ENCODE data around the gene ATP2B2.

ATP2B2 gene

DNA sequence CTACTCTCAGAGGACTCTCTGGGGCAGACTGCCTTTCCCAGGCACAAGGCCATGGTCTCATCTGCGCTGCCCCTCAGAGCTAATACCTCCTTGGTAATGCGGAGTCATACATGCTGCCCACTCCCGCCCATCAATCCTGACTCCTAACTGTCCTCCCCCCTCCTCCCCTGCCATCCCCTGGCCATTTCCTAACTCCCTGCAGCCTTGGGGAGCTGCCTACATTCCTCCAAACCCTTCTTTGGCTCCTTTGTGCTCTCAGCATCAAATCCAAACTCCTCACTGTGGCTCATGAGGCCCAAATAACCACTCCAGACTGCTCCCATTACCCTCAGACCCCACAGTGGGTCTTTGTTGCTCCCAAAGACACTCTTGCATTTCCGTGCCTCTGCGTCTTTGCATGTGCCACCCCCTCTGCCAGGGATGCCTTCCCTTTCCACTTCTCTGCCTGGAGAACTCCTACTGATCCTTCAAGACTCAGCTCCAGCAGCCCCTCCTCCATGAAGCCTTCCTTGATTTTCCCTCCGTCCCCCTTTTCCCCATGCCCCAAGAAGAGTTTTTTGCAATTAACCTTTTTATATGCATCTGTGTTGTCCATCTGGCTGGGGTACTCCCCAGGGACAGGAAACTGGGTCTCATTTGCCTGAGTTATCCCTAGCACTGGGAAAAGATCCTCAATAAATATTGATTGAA is 5.5 kb upstream of the ATP2B2 start:
- no peak for DNase-seq (ENCODE audit: extremely low read depth, low read depth)
- no peak for TF ChIP-seq CTCF (IDR thresholded peaks at IDR 0.05; ENCODE audit: low read depth, low read length)

DNA sequence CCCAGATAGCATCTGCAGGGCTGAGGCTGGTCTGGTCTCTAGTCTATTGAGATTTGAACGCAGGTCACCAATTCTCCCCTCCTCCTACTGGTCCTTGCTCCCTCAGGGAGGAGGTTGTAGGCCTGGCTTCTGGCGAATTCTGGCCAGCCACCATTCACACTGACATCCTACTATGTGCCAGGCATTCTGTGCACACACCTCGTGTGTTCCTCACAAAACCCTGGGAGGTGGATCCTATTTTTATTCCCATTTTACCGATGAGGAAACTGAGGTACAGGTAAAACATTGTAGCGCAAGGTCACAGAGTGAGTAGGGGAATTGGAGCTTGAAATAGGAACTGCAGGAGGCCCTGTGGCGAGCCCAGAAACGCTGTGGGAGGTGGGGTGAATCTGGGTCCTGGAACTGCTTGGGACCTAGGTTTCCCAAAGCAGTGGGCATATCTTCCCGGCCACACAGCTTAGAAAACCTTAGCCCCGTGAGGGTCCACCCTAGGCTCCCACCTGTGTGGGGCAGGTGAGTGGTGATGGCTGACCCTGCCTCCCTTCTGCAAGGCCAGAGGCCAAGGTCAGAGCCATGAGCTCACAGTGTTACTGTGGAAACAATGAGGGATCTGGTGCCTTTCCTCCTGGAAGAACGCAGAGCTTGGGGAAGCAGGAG is 4.8 kb upstream of the ATP2B2 start:
- no peak for TF ChIP-seq CTCF (IDR thresholded peaks at IDR 0.05; ENCODE audit: low read depth, low read length)
- DNase-seq (ENCODE audit: extremely low read depth, low read depth) = no peak

DNA sequence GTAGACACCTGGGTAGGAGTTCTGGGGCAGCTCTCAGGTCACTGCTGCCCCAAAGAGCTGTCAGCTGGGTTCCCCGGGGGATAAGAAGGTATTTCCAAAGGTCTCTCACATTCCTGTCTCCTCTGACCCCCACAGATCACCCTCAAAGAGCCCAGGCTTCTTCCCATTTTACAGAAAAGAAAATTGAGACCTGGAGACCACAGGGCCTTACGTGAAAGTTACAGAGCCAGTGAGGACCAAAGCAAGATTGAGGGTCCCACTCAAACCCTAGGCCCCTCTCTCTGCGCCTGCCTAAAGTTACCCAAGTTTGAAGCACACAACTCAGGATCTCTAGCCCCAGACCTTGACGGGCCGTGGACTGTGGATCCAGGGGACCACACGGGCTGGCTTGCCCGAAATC is 3.9 kb upstream of the ATP2B2 start:
- no peak for TF ChIP-seq CTCF (IDR thresholded peaks at IDR 0.05; ENCODE audit: low read depth, low read length)
- no peak for DNase-seq (ENCODE audit: extremely low read depth, low read depth)

- no peak for DNase-seq (ENCODE audit: extremely low read depth, low read depth)
- TF ChIP-seq CTCF (IDR thresholded peaks at IDR 0.05; ENCODE audit: low read depth, low read length) = no peak
These were observed 3.4 kb upstream of the ATP2B2 start for GRCh38 chr3:10508619-10509260.

DNA sequence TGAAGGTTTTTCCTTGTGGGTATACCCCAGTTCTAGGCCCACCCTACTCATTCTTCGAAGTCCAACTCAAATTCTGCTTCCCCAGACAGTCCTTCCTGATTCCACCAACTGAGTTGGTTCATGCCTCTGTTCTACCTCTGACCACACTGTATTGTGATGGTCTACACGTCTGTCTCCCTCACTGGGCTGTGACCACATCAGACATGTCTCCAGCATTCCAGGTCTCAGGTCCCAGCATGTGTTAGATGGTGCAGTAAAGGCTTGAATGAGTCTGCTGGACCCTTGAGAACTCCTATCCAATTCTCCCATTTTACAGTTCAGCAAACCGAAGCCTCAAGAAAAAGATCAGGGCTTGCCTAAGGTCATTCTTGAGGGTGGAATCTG is 2.8 kb upstream of the ATP2B2 start:
- no peak for DNase-seq (ENCODE audit: extremely low read depth, low read depth)
- no peak for TF ChIP-seq CTCF (IDR thresholded peaks at IDR 0.05; ENCODE audit: low read depth, low read length)

DNA sequence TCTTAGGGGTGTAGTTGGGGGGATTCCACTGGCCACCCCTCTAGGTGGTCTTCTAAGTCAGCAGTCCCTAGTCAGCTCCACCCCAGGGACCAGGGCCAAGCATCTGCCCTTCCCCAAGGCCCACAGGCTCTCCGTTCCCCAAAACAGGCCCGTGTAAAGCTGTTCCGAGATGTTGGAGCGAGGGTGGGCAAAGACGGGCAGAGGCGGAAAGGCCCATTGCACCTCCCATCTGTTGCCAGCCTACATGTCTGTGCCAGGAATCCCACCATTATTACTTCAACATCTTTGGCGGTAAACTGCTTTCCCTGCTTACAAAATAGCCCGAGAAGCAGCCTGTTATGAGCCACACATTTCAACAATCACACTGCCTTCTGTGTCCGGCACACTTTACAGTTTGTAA is 1.9 kb upstream of the ATP2B2 start:
- no peak for DNase-seq (ENCODE audit: extremely low read depth, low read depth)
- TF ChIP-seq CTCF (IDR thresholded peaks at IDR 0.05; ENCODE audit: low read depth, low read length) = no peak

DNA sequence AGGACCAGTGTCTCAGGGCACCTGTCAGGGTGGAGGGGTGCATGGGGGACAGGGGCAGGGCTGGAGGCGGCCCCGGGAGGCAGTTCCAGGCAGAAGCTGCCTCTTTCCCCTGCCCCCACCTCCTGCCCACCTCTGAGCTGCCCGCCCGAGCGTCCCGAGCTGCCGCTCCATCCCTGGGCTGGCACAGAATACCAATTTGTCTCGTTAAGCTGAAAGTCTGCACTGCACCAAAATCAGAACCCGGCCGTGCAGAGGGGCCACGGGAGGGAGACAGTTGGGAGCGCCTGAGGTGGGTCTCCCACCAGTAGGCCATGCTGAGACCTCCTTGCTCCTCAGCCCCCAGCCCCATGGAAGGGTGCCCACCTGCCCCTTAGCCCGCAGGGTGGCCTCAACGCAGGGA is 1.3 kb upstream of the ATP2B2 start:
- no peak for TF ChIP-seq CTCF (IDR thresholded peaks at IDR 0.05; ENCODE audit: low read depth, low read length)
- no peak for DNase-seq (ENCODE audit: extremely low read depth, low read depth)

Measured in AG09319 (cell line).